ENCODE results near the gene RASGRP2.

- TF ChIP-seq EZH2 (IDR thresholded peaks at IDR 0.05; ENCODE audit: low read length, unreplicated experiment) (no peak), CTCF (conservative IDR thresholded peaks at IDR 0.05; ENCODE audit: low read depth, low read length) (no peak)
These were observed 33.7 kb upstream of the RASGRP2 start for GRCh38 chr11:64777449-64778222.

All from PC-3 (cell line).